LNCAP (cell line): ENCODE measurements around the gene PGAP1.
A peak's percentile ranks its signal among the peaks of the same experiment; 100 is the strongest.

Experiments
- CTCF ChIP-seq: fragments of 450-650 bp; IDR thresholded peaks from 2 replicates; pipeline ENCODE4 v1.5.1; 2017; ENCODE audit warnings: mild to moderate bottlenecking

Gene PGAP1

GRCh38 chr2:196876364-196876763 is 50.1 kb downstream of the PGAP1 start:
- TF ChIP-seq CTCF = no peak

- no peak for TF ChIP-seq CTCF
Observed at GRCh38 chr2:196875414-196875813, 51.1 kb downstream of the PGAP1 start.

- TF ChIP-seq CTCF = no peak
Observed at GRCh38 chr2:196873511-196873910, 53.0 kb downstream of the PGAP1 start.

GRCh38 chr2:196854629-196855028 is 71.9 kb downstream of the PGAP1 start:
- no peak for TF ChIP-seq CTCF

GRCh38 chr2:196853301-196854087 is 73.0 kb downstream of the PGAP1 start:
- no peak for TF ChIP-seq CTCF

- TF ChIP-seq CTCF = no peak
Observed at GRCh38 chr2:196851088-196851487, 75.4 kb downstream of the PGAP1 start.

- TF ChIP-seq CTCF = peak; percentile 49
Observed at GRCh38 chr2:196849895-196850294, 76.6 kb downstream of the PGAP1 start.

- TF ChIP-seq CTCF = no peak
Observed at GRCh38 chr2:196846295-196846694, 80.2 kb downstream of the PGAP1 start.
